Neural progenitor cell (in vitro differentiated cells): ENCODE results near the gene AMPH.

Experiments used
- EZH2 ChIP-seq: fragments of 200-600 bp; sonication (generic); IDR thresholded peaks from 2 replicates; pipeline ENCODE4 v1.6.1; 2017; ENCODE audit warnings: antibody characterized with exemption, mild to moderate bottlenecking, moderate library complexity
- EZH2phosphoT487 ChIP-seq: fragments of 200-600 bp; sonication (generic); IDR thresholded peaks from 2 replicates; pipeline ENCODE4 v1.6.1; 2017; ENCODE audit warnings: antibody characterized with exemption
- TF ChIP-seq, protein P1 (sequence below): fragments of 200-600 bp; sonication (generic); IDR thresholded peaks from 2 replicates; pipeline ENCODE4 v1.5.1; 2017; ENCODE audit warnings: antibody characterized with exemption, mild to moderate bottlenecking

DNA sequence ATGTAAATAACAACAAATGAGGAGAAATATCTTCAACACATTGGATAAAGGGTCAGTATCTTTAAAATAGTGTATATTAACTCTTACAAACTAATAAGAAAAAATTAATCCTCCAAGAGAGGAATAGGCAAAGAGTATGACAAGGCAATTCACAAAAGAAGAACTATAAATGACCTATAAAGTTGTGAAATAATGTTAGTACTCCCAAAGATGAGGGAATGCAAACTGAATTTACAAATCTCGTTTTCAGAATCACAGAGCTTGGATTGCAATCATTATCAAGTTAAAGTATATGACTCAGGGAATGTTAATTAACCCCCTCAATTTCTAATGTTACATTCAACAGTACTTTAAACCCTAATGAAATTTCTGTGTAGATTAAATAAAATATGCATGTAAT, 270.4 kb downstream of the AMPH start:
- TF ChIP-seq, protein P1, sequence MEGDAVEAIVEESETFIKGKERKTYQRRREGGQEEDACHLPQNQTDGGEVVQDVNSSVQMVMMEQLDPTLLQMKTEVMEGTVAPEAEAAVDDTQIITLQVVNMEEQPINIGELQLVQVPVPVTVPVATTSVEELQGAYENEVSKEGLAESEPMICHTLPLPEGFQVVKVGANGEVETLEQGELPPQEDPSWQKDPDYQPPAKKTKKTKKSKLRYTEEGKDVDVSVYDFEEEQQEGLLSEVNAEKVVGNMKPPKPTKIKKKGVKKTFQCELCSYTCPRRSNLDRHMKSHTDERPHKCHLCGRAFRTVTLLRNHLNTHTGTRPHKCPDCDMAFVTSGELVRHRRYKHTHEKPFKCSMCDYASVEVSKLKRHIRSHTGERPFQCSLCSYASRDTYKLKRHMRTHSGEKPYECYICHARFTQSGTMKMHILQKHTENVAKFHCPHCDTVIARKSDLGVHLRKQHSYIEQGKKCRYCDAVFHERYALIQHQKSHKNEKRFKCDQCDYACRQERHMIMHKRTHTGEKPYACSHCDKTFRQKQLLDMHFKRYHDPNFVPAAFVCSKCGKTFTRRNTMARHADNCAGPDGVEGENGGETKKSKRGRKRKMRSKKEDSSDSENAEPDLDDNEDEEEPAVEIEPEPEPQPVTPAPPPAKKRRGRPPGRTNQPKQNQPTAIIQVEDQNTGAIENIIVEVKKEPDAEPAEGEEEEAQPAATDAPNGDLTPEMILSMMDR = no peak
- TF ChIP-seq EZH2phosphoT487 (no peak), EZH2 (no peak)
